OCI-LY1 (cell line): ENCODE data around the gene ADK.

ENCODE experiments used
- CTCF ChIP-seq: fragments of 200-600 bp; sonication (generic), shearing (Covaris generic); IDR thresholded peaks from 2 replicates; pipeline ENCODE4 v1.5.1; 2017; ENCODE audit warnings: mild to moderate bottlenecking, antibody characterized with exemption, low read length, moderate library complexity, mixed read lengths
- EZH2 ChIP-seq: fragments of 200-600 bp; sonication (generic), shearing (Covaris generic); IDR thresholded peaks from 2 replicates; pipeline ENCODE4 v1.8.0; 2017; ENCODE audit warnings: borderline replicate concordance, mixed run types, mild to moderate bottlenecking, antibody characterized with exemption, low read length, moderate library complexity, mixed read lengths

- no peak for TF ChIP-seq CTCF
- TF ChIP-seq EZH2 = no peak
These were observed 283.0 kb downstream of the ADK start for GRCh38 chr10:74433993-74434392.
